Breast epithelium (tissue), 4 donors: ENCODE results near the gene NFATC3. TPM values are rescaled to one million over a fixed set of nuclear protein-coding genes. Genes with fewer than 3 reads are reported as not detected.

ENCODE experiments used
- DNase-seq, 2 donors: peaks; one replicate each; pipeline ENCODE4 v3.0.0-alpha.2; 2019; ENCODE audit warnings: low spot score in 2 of 2
- H3K27ac ChIP-seq, 2 donors: fragments of 200-600 bp; sonication (generic) in 1 of 2; one replicate each; pipeline ENCODE4 v1.5.1; 2016 to 2019; ENCODE audit warnings: mild to moderate bottlenecking in 1 of 2
- H3K27me3 ChIP-seq, 2 donors: fragments of 200-600 bp; sonication (generic) in 1 of 2; one replicate each; pipeline versions ENCODE4 v1.5.1 to v1.6.0; 2017 to 2019; ENCODE audit warnings: control low read depth in 1 of 2, mild to moderate bottlenecking in 1 of 2
- H3K36me3 ChIP-seq: fragments of 200-600 bp; one replicate; pipeline ENCODE4 v1.5.1; 2019
- H3K4me1 ChIP-seq, 2 donors: fragments of 200-600 bp; sonication (generic); one replicate each; pipeline ENCODE4 v1.5.1; 2016 to 2019; ENCODE audit warnings: control low read depth in 1 of 2
- H3K4me3 ChIP-seq, 3 donors: fragments of 200-600 bp; sonication (generic); 1 replicate in 2 of 3; 2 replicates in 1 of 3; pipeline ENCODE4 v1.5.1; 2016 to 2019; ENCODE audit warnings: mild to moderate bottlenecking in 3 of 3, moderate library complexity in 2 of 3
- H3K9me3 ChIP-seq, 2 donors: fragments of 200-600 bp; sonication (generic) in 1 of 2; one replicate each; pipeline ENCODE4 v1.5.1; 2016 to 2019; ENCODE audit warnings: control low read depth in 1 of 2
- CTCF ChIP-seq, 3 donors: fragments of 450-650 bp; IDR thresholded peaks; one replicate each; pipeline ENCODE4 v1.5.1; 2016 to 2017; ENCODE audit warnings: antibody characterized with exemption in 3 of 3, mild to moderate bottlenecking in 3 of 3, moderate library complexity in 3 of 3
- POLR2A ChIP-seq: fragments of 450-650 bp; IDR thresholded peaks from one replicate; pipeline ENCODE4 v1.6.1; 2016; ENCODE audit warnings: antibody characterized with exemption, mild to moderate bottlenecking, moderate library complexity
- POLR2AphosphoS5 ChIP-seq, 3 donors: sonication (generic); formaldehyde crosslinking; IDR thresholded peaks; one replicate each; pipeline ENCODE4 v1.6.1; 2017; ENCODE audit warnings: antibody characterized with exemption in 3 of 3
- intact Hi-C: fragments of 100-400 bp; cut with DNase I; formaldehyde crosslinking; loops from one replicate; pipeline ENCODE4 v1.15.1; 2023; ENCODE audit warnings: low total_unique reads
- total RNA-seq, 3 donors: library from RNA; depleted of rRNA; stranded (reverse); fragments of >200 nt; gene quantifications; one replicate each; pipeline ENCODE4 v1.1.0, GENCODE V29; 2016

NFATC3 gene
- total RNA-seq = 10 to 100 TPM; 52.0 to 64.2 (median 60.6) TPM

GRCh38 chr16:68085259-68086071 is at the start of gene NFATC3:
Gene NFATC3, plus strand, starts transcription at chr16:68085370. Its CDS starts 312 bp downstream, at chr16:68085682.
- H3K27ac ChIP-seq = peak within 1 kb of the TSS; percentile 94 to 99
- intact Hi-C loops = loop anchor here (10.0 kb wide), 1 partner anchor 149 kb away; the partner anchor contains the start of gene ESRP2
- peaks cover 4 to 12% of the 10 kb centered on the region in 2 donors for H3K4me1 ChIP-seq
- H3K9me3 ChIP-seq = no peaks in the 10 kb centered on the region
- no peaks in the 10 kb centered on the region for H3K27me3 ChIP-seq
- peak; percentile 98 to 99 for DNase-seq
- TF ChIP-seq CTCF (IDR thresholded peaks at IDR 0.05) (no peak), POLR2AphosphoS5 (IDR thresholded peaks at IDR 0.05) (peak in 1 of 3 donors; percentile 28)
- peak within 1 kb of the TSS; percentile 75 to 95 (median 91) for H3K4me3 ChIP-seq
- no peaks in the 10 kb centered on the region for H3K36me3 ChIP-seq

- H3K27me3 ChIP-seq = no peaks in the 10 kb centered on the region
- no peaks in the 10 kb centered on the region for H3K4me1 ChIP-seq
- DNase-seq = no peak
- no peak for TF ChIP-seq CTCF (IDR thresholded peaks at IDR 0.05)
- TF ChIP-seq POLR2AphosphoS5 (IDR thresholded peaks at IDR 0.05) = no peak
- no peak for TF ChIP-seq POLR2A
- H3K9me3 ChIP-seq = no peaks in the 10 kb centered on the region
- intact Hi-C loops = loop anchor here (5.0 kb wide), 1 partner anchor 61 kb away; no protein-coding TSS in a partner anchor
- no peak overlapping the region for H3K27ac ChIP-seq
- H3K36me3 ChIP-seq = no peaks in the 10 kb centered on the region
- H3K4me3 ChIP-seq = no peak overlapping the region
These were observed 47.2 kb upstream of the NFATC3 start for GRCh38 chr16:68037841-68038597.

- intact Hi-C loops = loop anchor here (10.0 kb wide), 2 partner anchors 166 to 226 kb away; partner anchors contain the start of gene EDC4
- DNase-seq = peak; percentile 70 to 82
- H3K27me3 ChIP-seq = no peaks in the 10 kb centered on the region
- peak; percentile 70 to 85 (median 82) for TF ChIP-seq CTCF (IDR thresholded peaks at IDR 0.05)
- no peak for TF ChIP-seq POLR2A
- TF ChIP-seq POLR2AphosphoS5 (IDR thresholded peaks at IDR 0.05) = no peak
- H3K4me1 ChIP-seq = no peaks in the 10 kb centered on the region
- no peaks in the 10 kb centered on the region for H3K36me3 ChIP-seq
- H3K4me3 ChIP-seq = no peak overlapping the region
- H3K27ac ChIP-seq = no peak overlapping the region
- no peaks in the 10 kb centered on the region for H3K9me3 ChIP-seq
These were observed 44.5 kb upstream of the NFATC3 start for GRCh38 chr16:68040506-68041288.

- DNase-seq = no peak
- TF ChIP-seq POLR2A = no peak
- intact Hi-C loops = loop anchor here (10.0 kb wide), 2 partner anchors 167 to 227 kb away; partner anchors contain the start of gene EDC4
These were observed 43.4 kb upstream of the NFATC3 start for GRCh38 chr16:68041783-68042182.

GRCh38 chr16:68046106-68046505 is 39.1 kb upstream of the NFATC3 start:
- TF ChIP-seq POLR2AphosphoS5 (IDR thresholded peaks at IDR 0.05) = no peak
- TF ChIP-seq POLR2A = no peak
- TF ChIP-seq CTCF (IDR thresholded peaks at IDR 0.05) = no peak
- intact Hi-C loops = loop anchor here (10.0 kb wide), 2 partner anchors 171 to 231 kb away; partner anchors contain the start of gene EDC4
- no peak overlapping the region for H3K4me3 ChIP-seq

More at GRCh38 chr16:68041783-68042182, 43.4 kb upstream of the NFATC3 start:
- H3K36me3 ChIP-seq = no peaks in the 10 kb centered on the region
- no peaks in the 10 kb centered on the region for H3K27me3 ChIP-seq
- H3K27ac ChIP-seq = no peak overlapping the region
- no peak overlapping the region for H3K4me3 ChIP-seq
- H3K9me3 ChIP-seq = no peaks in the 10 kb centered on the region
- H3K4me1 ChIP-seq = no peaks in the 10 kb centered on the region

More at GRCh38 chr16:68046106-68046505, 39.1 kb upstream of the NFATC3 start:
- Histone ChIP-seq H3K9me3 (no peaks in the 10 kb centered on the region), H3K27me3 (no peaks in the 10 kb centered on the region), H3K4me1 (no peaks in the 10 kb centered on the region), H3K27ac (no peak overlapping the region), H3K36me3 (no peaks in the 10 kb centered on the region)
- no peak for DNase-seq
